GM23338 (cell line): ENCODE results near the gene ABL2. TPM values are rescaled to one million over a fixed set of nuclear protein-coding genes. Genes with fewer than 3 reads are reported as not detected.
A peak's percentile ranks its signal among the peaks of the same experiment; 100 is the strongest.

Experiments
- ATAC-seq: fragments of 200-7000 bp; cut with Tn5 transposase; 3 replicates; pipeline ENCODE4 v1.9.1; 2020
- DNase-seq: peaks from one replicate; pipeline ENCODE4 v3.0.0-alpha.2; 2015; ENCODE audit warnings: low spot score
- H2AFZ ChIP-seq: fragments of 200-600 bp; sonication (generic); 2 replicates; pipeline ENCODE4 v1.8.0; 2016; ENCODE audit warnings: antibody characterized with exemption, mild to moderate bottlenecking, moderate library complexity
- H3F3A ChIP-seq: fragments of 200-600 bp; sonication (generic); replicated peaks from 2 replicates; pipeline ENCODE4 v1.8.0; 2017; ENCODE audit warnings: antibody characterized with exemption, mixed run types, low read depth
- H3K27ac ChIP-seq: fragments of 200-600 bp; sonication (generic); 2 replicates; pipeline ENCODE4 v1.6.1; 2016; ENCODE audit warnings: low read depth
- H3K27me3 ChIP-seq: fragments of 200-600 bp; sonication (generic); 2 replicates; pipeline ENCODE4 v1.8.0; 2016; ENCODE audit warnings: mild to moderate bottlenecking, mixed run types, moderate library complexity; ENCODE audit not compliant: insufficient read depth
- H3K36me3 ChIP-seq: fragments of 200-600 bp; sonication (generic); 2 replicates; pipeline ENCODE4 v1.8.0; 2016; ENCODE audit warnings: mild to moderate bottlenecking; ENCODE audit not compliant: insufficient read depth
- H3K4me1 ChIP-seq: fragments of 200-600 bp; sonication (generic); 2 replicates; pipeline ENCODE4 v1.8.0; 2016; ENCODE audit warnings: mild to moderate bottlenecking, moderate library complexity; ENCODE audit not compliant: insufficient read depth
- H3K4me2 ChIP-seq: fragments of 200-600 bp; sonication (generic); 2 replicates; pipeline ENCODE4 v1.7.1; 2017; ENCODE audit warnings: mixed run types
- H3K4me3 ChIP-seq: fragments of 200-600 bp; sonication (generic); 2 replicates; pipeline ENCODE4 v1.6.1; 2016; ENCODE audit warnings: mixed run types
- H3K79me2 ChIP-seq: fragments of 200-600 bp; sonication (generic); replicated peaks from 2 replicates; pipeline ENCODE4 v1.8.0; 2017; ENCODE audit warnings: mild to moderate bottlenecking; ENCODE audit not compliant: insufficient read depth
- H3K9me2 ChIP-seq: fragments of 200-600 bp; sonication (generic); 2 replicates; pipeline ENCODE4 v1.8.0; 2017; ENCODE audit not compliant: insufficient read depth
- H4K20me1 ChIP-seq: fragments of 200-600 bp; sonication (generic); replicated peaks from 2 replicates; pipeline ENCODE4 v1.8.0; 2017; ENCODE audit warnings: mild to moderate bottlenecking; ENCODE audit not compliant: insufficient read depth
- H3K27ac Mint-ChIP-seq: 2 replicates; pipeline ENCODE4 v1.8.0; 2020; ENCODE audit warnings: inconsistent platforms, mild to moderate bottlenecking, moderate library complexity, mixed read lengths
- H3K27me3 Mint-ChIP-seq: 3 replicates; pipeline ENCODE4 v1.8.0; 2022; ENCODE audit warnings: low read depth, mild to moderate bottlenecking, moderate library complexity, mixed read lengths, inconsistent platforms; ENCODE audit not compliant: insufficient read depth, poor library complexity
- H3K36me3 Mint-ChIP-seq: 3 replicates; pipeline ENCODE4 v1.8.0; 2021; ENCODE audit warnings: low read depth, mild to moderate bottlenecking, inconsistent platforms, moderate library complexity, mixed read lengths
- H3K4me1 Mint-ChIP-seq: 3 replicates; pipeline ENCODE4 v1.8.0; 2020; ENCODE audit warnings: mild to moderate bottlenecking, inconsistent platforms, mixed read lengths
- H3K4me3 Mint-ChIP-seq: 3 replicates; pipeline ENCODE4 v1.8.0; 2021; ENCODE audit warnings: moderate library complexity, mild to moderate bottlenecking, inconsistent platforms, mixed read lengths
- H3K9me3 Mint-ChIP-seq: 3 replicates; pipeline ENCODE4 v1.8.0; 2020; ENCODE audit warnings: moderate library complexity, mild to moderate bottlenecking, inconsistent platforms, mixed read lengths
- CREB1 ChIP-seq: fragments of 250-450 bp; sonication (Bioruptor Pico); IDR thresholded peaks from 2 replicates; pipeline ENCODE4 v1.5.0; 2020; ENCODE audit warnings: low read depth, mild to moderate bottlenecking, moderate library complexity
- EZH2 ChIP-seq: fragments of 200-600 bp; sonication (generic); IDR thresholded peaks from one replicate; pipeline ENCODE4 v1.8.0; 2017; ENCODE audit warnings: antibody characterized with exemption, mild to moderate bottlenecking, low read depth; ENCODE audit not compliant: unreplicated experiment
- EZH2phosphoT487 ChIP-seq: fragments of 200-600 bp; sonication (generic); IDR thresholded peaks from one replicate; pipeline ENCODE4 v1.8.1; 2018; ENCODE audit warnings: antibody characterized with exemption; ENCODE audit not compliant: unreplicated experiment
- JUNB ChIP-seq: IDR thresholded peaks from one replicate; pipeline ENCODE4 v1.6.1; 2016; ENCODE audit warnings: antibody characterized with exemption; ENCODE audit not compliant: unreplicated experiment
- NANOG ChIP-seq: IDR thresholded peaks from 2 replicates; pipeline ENCODE4 v1.6.1; 2016; ENCODE audit warnings: antibody characterized with exemption, borderline replicate concordance
- POLR2AphosphoS5 ChIP-seq: IDR thresholded peaks from 2 replicates; pipeline ENCODE4 v1.6.1; 2016; ENCODE audit warnings: antibody characterized with exemption, low read depth
- STAT1 ChIP-seq: IDR thresholded peaks from one replicate; pipeline ENCODE4 v1.6.1; 2016; ENCODE audit warnings: antibody characterized with exemption; ENCODE audit not compliant: unreplicated experiment
- ZNF114 ChIP-seq: fragments of 250-450 bp; sonication (Bioruptor Pico); IDR thresholded peaks from 2 replicates; pipeline ENCODE4 v1.5.0; 2020; ENCODE audit warnings: mild to moderate bottlenecking, moderate library complexity
- polyA plus RNA-seq: library from polyadenylated mRNA; unstranded; fragments of >200 nt; fragmentation: Nextera tagmentation; extraction: Ambion mirVana; gene quantifications from 2 replicates; pipeline ENCODE4 v1.2.1, GENCODE V29; 2016
- total RNA-seq: library from RNA; depleted of rRNA; stranded (reverse); fragments of >200 nt; shearing (Covaris generic); gene quantifications from 2 replicates; pipeline ENCODE4 v1.2.3, GENCODE V29; 2014
- TF ChIP-seq, protein P1 (sequence below): IDR thresholded peaks from one replicate; pipeline ENCODE4 v1.6.1; 2018; ENCODE audit warnings: antibody characterized with exemption; ENCODE audit not compliant: unreplicated experiment
- TF ChIP-seq, protein P2 (sequence below), 2 experiments: fragments of 200-600 bp in 1 of 2; sonication (generic) in 1 of 2; conservative IDR thresholded peaks; 2 replicates each; pipeline versions ENCODE4 v1.5.1 to v1.6.1; 2016 to 2017; ENCODE audit warnings: antibody characterized with exemption in 2 of 2, low read depth in 2 of 2, mild to moderate bottlenecking in 2 of 2, moderate library complexity in 1 of 2
- TF ChIP-seq, protein P3 (sequence below): IDR thresholded peaks from 2 replicates; pipeline ENCODE4 v1.6.1; 2016; ENCODE audit warnings: antibody characterized with exemption
- TF ChIP-seq, protein P4 (sequence below): fragments of 250-450 bp; sonication (Bioruptor Pico); IDR thresholded peaks from 2 replicates; pipeline ENCODE4 v1.5.0; 2020; ENCODE audit warnings: mild to moderate bottlenecking, moderate library complexity

Gene ABL2
- total and polyA plus RNA-seq, 2 experiments from 2014 or later: 5.8 to 22.7 TPM

DNA sequence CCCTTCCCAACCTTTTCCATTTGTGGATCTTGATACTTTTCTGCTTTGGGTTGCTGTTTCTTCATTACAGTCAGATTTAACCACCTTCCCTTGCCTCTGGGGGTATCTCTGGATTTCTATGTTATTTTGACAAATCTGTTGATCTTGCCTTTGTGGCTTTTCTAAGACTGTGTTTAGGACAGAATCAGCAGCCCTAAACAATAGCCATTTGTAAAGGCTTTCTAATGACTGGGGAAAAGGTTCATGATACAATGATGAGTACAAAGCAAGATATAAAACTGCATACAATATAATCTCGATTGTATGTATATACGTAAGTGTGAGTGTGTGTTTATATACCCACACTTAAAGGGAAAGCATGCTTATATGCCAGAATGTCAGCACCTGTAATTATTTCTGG is 176.0 kb downstream of the ABL2 start:
- H3K4me2 ChIP-seq: no peak overlapping the region
- DNase-seq: no peak
- H3K27me3 ChIP-seq: no peaks in the 10 kb centered on the region
- no peak for ATAC-seq
- peaks cover 10% of the 10 kb centered on the region for H3K4me1 Mint-ChIP-seq
- no peaks in the 10 kb centered on the region for H3K27me3 Mint-ChIP-seq
- TF ChIP-seq, protein P1, sequence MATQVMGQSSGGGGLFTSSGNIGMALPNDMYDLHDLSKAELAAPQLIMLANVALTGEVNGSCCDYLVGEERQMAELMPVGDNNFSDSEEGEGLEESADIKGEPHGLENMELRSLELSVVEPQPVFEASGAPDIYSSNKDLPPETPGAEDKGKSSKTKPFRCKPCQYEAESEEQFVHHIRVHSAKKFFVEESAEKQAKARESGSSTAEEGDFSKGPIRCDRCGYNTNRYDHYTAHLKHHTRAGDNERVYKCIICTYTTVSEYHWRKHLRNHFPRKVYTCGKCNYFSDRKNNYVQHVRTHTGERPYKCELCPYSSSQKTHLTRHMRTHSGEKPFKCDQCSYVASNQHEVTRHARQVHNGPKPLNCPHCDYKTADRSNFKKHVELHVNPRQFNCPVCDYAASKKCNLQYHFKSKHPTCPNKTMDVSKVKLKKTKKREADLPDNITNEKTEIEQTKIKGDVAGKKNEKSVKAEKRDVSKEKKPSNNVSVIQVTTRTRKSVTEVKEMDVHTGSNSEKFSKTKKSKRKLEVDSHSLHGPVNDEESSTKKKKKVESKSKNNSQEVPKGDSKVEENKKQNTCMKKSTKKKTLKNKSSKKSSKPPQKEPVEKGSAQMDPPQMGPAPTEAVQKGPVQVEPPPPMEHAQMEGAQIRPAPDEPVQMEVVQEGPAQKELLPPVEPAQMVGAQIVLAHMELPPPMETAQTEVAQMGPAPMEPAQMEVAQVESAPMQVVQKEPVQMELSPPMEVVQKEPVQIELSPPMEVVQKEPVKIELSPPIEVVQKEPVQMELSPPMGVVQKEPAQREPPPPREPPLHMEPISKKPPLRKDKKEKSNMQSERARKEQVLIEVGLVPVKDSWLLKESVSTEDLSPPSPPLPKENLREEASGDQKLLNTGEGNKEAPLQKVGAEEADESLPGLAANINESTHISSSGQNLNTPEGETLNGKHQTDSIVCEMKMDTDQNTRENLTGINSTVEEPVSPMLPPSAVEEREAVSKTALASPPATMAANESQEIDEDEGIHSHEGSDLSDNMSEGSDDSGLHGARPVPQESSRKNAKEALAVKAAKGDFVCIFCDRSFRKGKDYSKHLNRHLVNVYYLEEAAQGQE: no peak
- TF ChIP-seq EZH2phosphoT487 (no peak), CREB1 (CRISPR knock-in tag) (no peak), ZNF114 (no peak), EZH2 (no peak), STAT1 (no peak), JUNB (no peak), POLR2AphosphoS5 (no peak), NANOG (no peak)
- TF ChIP-seq, protein P2, sequence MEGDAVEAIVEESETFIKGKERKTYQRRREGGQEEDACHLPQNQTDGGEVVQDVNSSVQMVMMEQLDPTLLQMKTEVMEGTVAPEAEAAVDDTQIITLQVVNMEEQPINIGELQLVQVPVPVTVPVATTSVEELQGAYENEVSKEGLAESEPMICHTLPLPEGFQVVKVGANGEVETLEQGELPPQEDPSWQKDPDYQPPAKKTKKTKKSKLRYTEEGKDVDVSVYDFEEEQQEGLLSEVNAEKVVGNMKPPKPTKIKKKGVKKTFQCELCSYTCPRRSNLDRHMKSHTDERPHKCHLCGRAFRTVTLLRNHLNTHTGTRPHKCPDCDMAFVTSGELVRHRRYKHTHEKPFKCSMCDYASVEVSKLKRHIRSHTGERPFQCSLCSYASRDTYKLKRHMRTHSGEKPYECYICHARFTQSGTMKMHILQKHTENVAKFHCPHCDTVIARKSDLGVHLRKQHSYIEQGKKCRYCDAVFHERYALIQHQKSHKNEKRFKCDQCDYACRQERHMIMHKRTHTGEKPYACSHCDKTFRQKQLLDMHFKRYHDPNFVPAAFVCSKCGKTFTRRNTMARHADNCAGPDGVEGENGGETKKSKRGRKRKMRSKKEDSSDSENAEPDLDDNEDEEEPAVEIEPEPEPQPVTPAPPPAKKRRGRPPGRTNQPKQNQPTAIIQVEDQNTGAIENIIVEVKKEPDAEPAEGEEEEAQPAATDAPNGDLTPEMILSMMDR (conservative IDR thresholded peaks at IDR 0.05; ENCODE audit: low read depth in 2 of 2): no peak
- TF ChIP-seq, protein P3, sequence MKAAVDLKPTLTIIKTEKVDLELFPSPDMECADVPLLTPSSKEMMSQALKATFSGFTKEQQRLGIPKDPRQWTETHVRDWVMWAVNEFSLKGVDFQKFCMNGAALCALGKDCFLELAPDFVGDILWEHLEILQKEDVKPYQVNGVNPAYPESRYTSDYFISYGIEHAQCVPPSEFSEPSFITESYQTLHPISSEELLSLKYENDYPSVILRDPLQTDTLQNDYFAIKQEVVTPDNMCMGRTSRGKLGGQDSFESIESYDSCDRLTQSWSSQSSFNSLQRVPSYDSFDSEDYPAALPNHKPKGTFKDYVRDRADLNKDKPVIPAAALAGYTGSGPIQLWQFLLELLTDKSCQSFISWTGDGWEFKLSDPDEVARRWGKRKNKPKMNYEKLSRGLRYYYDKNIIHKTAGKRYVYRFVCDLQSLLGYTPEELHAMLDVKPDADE: no peak
- TF ChIP-seq, protein P4, sequence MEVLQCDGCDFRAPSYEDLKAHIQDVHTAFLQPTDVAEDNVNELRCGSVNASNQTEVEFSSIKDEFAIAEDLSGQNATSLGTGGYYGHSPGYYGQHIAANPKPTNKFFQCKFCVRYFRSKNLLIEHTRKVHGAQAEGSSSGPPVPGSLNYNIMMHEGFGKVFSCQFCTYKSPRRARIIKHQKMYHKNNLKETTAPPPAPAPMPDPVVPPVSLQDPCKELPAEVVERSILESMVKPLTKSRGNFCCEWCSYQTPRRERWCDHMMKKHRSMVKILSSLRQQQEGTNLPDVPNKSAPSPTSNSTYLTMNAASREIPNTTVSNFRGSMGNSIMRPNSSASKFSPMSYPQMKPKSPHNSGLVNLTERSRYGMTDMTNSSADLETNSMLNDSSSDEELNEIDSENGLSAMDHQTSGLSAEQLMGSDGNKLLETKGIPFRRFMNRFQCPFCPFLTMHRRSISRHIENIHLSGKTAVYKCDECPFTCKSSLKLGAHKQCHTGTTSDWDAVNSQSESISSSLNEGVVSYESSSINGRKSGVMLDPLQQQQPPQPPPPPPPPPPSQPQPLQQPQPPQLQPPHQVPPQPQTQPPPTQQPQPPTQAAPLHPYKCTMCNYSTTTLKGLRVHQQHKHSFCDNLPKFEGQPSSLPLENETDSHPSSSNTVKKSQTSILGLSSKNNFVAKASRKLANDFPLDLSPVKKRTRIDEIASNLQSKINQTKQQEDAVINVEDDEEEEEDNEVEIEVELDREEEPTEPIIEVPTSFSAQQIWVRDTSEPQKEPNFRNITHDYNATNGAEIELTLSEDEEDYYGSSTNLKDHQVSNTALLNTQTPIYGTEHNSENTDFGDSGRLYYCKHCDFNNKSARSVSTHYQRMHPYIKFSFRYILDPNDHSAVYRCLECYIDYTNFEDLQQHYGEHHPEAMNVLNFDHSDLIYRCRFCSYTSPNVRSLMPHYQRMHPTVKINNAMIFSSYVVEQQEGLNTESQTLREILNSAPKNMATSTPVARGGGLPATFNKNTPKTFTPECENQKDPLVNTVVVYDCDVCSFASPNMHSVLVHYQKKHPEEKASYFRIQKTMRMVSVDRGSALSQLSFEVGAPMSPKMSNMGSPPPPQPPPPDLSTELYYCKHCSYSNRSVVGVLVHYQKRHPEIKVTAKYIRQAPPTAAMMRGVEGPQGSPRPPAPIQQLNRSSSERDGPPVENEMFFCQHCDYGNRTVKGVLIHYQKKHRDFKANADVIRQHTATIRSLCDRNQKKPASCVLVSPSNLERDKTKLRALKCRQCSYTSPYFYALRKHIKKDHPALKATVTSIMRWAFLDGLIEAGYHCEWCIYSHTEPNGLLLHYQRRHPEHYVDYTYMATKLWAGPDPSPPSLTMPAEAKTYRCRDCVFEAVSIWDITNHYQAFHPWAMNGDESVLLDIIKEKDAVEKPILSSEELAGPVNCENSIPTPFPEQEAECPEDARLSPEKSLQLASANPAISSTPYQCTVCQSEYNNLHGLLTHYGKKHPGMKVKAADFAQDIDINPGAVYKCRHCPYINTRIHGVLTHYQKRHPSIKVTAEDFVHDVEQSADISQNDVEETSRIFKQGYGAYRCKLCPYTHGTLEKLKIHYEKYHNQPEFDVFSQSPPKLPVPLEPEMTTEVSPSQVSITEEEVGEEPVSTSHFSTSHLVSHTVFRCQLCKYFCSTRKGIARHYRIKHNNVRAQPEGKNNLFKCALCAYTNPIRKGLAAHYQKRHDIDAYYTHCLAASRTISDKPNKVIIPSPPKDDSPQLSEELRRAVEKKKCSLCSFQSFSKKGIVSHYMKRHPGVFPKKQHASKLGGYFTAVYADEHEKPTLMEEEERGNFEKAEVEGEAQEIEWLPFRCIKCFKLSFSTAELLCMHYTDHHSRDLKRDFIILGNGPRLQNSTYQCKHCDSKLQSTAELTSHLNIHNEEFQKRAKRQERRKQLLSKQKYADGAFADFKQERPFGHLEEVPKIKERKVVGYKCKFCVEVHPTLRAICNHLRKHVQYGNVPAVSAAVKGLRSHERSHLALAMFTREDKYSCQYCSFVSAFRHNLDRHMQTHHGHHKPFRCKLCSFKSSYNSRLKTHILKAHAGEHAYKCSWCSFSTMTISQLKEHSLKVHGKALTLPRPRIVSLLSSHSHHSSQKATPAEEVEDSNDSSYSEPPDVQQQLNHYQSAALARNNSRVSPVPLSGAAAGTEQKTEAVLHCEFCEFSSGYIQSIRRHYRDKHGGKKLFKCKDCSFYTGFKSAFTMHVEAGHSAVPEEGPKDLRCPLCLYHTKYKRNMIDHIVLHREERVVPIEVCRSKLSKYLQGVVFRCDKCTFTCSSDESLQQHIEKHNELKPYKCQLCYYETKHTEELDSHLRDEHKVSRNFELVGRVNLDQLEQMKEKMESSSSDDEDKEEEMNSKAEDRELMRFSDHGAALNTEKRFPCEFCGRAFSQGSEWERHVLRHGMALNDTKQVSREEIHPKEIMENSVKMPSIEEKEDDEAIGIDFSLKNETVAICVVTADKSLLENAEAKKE (CRISPR knock-in tag): no peak
- no peak overlapping the region for H3K4me3 Mint-ChIP-seq
- no peaks in the 10 kb centered on the region for H3K79me2 ChIP-seq
- H3K36me3 ChIP-seq: no peaks in the 10 kb centered on the region
- peak overlapping the region; percentile 39; the same call in 1 of the 2 replicates for H3K27ac Mint-ChIP-seq
- H3K4me3 ChIP-seq: no peak overlapping the region
- H3K27ac ChIP-seq: no peak overlapping the region
- no peak overlapping the region for H2AFZ ChIP-seq
- no peaks in the 10 kb centered on the region for H3K9me2 ChIP-seq
- no peaks in the 10 kb centered on the region for H4K20me1 ChIP-seq
- H3K36me3 Mint-ChIP-seq: peaks cover 29% of the 10 kb centered on the region
- peaks cover 3% of the 10 kb centered on the region; the same call in 1 of the 3 replicates for H3K9me3 Mint-ChIP-seq
- no peaks in the 10 kb centered on the region for H3F3A ChIP-seq
- H3K4me1 ChIP-seq: peaks cover 13% of the 10 kb centered on the region
